HG02588 (cell line): ENCODE results near the gene SLC39A6.
"Not testable (repeated sequence)": the region's sequence is repeated elsewhere in the genome, so short reads cannot be mapped to it uniquely, and the experiment has no call there.

ENCODE experiments used
- ATAC-seq: cut with Tn5 transposase; IDR thresholded peaks from one replicate; pipeline ENCODE4 v1.9.1; 2021; ENCODE audit warnings: mild to moderate bottlenecking, moderate library complexity; ENCODE audit not compliant: unreplicated experiment

Gene SLC39A6

DNA sequence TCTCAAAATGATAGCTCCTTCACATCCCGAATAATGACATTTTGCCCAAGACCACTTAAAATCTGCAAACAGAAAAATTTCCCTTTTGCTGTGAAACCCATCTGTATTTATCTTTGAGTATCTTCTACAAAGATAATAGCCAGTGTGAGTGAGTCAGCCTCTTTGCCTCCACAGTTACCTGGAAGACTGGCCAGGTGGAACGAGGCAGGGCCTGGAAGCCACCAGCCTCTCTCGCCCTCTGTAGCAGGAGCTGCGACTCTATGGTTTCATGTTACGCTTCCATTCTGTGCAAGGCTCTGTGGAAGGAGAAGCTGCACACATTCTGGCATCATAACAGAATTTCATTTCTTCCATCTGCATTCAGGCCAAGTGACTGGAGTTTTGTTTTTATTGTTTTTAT, 10.1 kb upstream of the SLC39A6 start:
- ATAC-seq = no peak

DNA sequence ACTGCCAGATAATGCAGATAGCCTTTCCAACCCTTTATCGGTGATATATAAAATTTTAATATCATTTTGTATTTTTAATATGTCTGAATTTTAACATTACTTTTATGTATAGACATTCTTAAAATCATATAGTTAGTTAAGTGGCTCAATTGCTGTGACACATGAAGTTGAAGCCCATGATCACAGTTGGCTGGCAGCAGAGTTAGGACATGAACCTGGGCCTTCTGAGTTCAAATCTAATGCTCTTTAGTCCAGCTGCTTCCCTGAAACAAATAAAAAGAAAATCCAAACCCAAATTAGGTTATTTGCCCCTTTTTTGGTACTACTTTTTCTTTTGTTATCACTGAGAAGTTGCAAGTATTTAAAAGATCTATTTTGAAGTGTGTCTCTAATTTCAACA, 6.1 kb upstream of the SLC39A6 start:
- no peak for ATAC-seq

DNA sequence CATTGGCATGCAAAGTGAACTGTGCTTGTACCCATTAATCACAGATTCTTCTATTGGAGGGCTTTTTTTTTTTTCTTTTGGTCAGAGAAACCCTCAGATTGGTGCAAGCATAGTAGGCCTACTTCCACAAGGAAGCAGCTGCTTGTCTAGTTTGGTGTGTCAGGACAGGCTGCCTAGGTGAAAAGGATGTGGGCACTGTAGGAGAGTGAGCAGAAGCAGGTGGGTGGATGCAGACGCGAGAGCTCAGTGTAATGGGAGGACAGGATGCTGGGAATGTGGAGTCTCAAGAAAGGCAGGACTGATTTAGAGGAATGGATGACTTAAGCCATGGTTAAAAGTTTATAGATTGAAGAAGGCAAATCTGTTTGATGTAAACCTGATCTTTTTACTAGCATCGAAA, 3.6 kb upstream of the SLC39A6 start:
- no peak for ATAC-seq

DNA sequence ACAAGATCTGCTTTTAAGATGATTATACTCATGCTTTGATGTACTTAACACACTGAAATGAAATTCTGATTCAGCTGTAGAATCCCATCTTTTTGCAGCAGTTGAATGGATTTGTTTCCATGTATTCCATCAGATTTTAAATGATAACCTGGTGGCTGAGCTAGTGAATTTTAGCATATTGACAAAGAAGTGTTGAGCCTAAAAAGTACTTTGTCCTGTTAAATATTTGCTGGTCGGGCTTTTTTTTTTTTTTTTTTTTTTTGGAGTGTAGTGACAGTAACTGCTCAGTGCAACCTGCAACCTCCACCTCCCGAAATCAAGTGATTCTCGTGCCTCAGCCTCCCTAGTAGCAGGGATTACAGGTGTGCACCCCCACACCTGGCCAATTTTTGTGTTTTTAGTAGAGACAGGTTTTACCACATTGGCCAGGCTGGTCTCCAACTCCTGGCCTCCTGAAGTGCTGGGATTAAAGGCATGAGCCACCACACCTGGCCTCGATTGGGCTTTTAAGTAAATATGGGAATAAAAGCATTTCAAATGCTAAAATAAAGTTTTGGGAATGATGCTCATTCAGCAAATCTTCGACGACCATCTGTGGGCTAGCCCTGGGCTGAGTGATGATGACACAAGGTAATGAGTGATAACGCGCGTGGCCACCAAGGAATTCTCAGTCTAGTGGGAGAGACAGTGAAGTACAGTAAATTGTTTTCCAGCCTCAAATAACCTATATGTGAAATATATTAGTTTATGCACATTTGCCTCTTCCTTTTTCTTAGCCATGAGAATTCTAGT, 2.7 kb upstream of the SLC39A6 start:
- ATAC-seq = no peak

DNA sequence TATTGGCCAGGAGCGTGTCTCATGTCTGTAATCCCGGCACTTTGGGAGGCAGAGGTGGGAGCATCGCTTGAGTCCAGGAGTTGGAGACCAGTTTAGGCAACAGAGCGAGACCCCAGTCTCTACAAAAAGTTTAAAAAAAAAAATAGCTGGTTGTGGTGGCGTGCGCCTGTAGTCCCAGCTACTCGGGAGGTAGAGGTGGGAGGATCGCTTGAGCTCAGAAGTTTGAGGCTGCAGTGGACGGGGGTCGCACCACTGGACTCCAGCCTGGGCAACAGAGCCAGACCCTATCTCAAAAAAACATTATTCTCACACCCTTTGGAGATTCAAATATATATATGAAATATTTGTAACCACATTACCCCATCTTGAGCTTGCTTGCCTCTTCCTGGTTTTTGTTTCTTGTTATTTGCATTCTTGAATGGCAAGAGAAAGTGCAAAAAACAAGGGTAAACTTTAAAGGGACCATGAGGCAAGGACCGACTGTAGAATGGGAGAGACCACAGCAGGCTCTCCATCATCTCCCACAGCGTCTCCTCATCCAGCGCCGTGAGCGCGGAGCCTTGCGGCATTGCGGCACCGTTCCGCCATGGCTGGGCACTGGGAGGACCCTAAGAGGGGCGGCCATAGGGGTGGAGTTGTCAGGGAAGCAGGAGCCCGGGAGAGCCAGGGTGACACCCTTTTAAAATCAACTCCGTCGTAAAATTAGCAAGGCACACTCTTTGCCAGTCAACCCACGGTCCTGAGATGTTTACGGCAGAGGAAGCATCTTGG, 1.9 kb upstream of the SLC39A6 start:
- ATAC-seq = no peak

DNA sequence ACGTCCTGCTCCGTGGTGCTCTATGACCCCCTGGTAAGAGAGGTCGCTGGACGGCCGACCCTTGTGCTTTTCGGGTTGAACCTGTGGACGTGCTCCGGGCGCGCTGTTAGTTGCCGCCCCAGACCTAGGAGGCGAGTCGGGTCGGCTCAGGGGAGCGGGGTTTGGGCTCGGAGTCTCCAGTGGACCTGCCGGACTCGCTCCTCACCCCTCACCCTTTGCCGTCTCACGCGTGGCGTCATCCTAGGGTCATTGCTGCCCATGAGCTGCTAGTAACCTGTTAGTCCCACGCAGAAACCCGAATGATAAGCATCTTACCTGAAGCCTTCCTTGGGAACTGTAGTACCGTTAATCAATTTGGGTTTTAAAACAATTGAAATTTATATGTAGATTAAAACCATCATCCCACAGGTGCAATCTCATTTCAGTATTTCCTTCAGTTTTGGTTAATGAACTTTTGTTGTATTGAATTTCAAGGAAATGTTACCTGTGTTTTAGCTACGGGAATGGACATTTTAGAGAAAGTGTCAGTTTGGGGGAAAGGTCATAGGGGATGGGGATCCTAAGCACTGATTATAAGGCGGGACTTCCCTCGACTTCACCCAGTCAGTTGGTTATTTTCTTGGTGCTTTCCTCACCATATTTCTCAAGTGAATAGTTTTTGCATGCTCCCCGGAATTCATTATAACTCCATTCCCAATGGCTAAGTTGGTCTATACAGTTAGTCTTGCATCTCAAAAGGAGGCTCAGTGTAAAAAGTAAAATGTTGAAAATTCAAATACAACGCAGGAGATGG, 1.1 kb upstream of the SLC39A6 start:
- ATAC-seq = peak; percentile 17

DNA sequence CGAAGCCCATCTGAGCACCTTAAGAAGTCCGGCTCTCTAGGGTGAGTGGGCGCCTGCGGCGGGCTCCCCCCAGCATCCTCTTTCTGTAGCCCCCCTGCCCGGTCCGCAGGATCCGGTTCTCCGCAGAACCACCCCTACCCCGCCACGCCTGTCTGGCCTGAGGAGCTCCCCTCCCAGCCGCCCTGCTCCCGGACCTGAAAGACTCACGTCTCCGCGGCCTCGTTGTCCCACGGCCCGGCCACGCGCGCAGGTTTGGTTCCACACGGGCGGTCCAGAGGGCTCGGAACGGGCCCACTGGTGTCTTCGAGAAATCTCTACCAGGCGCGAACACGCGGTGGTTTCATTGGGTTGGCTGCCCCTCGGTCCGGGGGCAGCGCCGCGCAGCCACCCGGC, 237 bp downstream of the SLC39A6 start:
- ATAC-seq = peak; percentile 20

DNA sequence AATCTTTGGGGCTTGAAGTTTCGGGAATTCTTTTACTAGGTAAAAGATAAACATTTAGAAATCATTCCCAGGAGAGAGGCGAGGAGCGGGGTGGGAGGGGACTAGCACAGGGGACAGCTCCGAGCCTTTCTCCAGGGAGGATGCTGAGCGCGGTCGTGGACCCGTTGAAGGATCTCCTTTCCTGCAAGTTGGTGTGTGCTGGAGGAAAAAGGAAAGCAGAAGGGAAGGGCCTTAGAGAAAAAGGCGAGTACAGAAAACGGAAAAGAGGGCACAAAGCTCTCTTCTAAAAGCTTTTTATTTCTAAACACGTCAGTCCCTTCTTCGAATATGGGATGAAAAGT, 640 bp downstream of the SLC39A6 start:
- no peak for ATAC-seq

DNA sequence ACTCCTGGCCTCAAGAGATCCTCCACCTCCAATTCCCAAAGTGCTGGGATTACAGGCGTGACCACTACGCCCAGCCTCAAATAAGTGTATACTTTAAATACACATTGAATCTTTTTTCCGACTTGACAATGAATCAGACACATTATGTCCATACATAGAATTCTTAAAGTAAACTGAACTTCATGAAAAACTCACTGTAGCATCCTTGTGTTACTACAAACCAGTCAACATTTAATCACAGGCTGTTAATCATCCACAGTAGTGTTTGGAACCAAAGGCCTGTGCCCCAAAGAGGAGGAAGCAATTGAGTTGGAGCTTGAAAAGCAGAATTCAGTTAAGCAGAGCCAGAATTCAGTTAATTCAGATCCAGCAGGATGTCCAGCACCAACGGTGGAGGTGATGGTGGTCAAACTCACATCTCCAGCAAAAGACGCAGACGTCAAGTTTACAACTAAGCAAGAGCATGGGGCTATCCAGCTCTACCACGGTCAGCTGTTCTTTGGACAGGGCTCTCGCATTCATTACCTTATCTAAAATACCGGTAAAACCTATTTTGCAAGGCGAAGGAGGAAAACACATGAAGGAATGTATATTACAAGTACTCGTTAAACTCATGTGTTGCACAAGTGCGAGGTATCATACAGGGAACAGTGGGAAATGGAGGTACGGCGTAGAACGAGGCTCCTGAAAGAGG, 1.2 kb downstream of the SLC39A6 start:
- no peak for ATAC-seq

DNA sequence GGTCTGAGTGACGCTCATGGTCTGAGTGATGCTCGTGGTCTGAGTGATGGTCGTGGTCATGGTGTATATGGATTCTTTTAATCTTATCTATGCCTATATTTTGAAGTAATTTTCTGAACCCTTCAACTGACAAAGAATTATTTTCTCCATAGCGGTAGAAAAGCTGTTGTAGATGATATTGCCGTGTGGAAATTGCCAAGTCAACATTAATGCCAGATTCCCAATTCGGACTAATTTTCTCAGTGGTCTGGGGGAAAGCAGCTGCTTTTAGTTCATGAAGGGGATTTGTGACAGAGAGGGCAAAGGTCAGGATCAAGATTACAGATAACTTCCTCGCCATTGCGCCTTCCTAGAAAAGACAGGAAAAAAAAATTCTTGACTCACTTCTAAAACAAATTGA, 2.5 kb downstream of the SLC39A6 start:
- no peak for ATAC-seq

DNA sequence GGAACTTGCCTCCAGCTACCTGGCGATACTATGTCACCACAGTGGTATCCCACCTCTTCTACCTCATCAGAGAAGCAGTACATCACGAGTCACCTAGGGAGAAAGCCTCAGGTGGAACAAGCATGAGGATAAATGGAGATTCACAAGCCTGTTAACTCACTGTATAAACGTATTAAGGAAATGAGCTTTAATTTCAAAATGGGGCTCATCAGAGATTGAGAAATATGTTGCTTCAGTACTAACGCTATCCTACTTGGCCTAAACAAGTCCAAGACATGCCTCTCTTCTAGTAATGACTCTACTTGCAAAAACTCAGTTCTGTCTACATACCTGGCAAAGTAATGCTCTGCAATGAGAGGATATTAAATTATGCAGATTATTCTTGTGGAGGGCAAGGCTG, 4.3 kb downstream of the SLC39A6 start:
- no peak for ATAC-seq

DNA sequence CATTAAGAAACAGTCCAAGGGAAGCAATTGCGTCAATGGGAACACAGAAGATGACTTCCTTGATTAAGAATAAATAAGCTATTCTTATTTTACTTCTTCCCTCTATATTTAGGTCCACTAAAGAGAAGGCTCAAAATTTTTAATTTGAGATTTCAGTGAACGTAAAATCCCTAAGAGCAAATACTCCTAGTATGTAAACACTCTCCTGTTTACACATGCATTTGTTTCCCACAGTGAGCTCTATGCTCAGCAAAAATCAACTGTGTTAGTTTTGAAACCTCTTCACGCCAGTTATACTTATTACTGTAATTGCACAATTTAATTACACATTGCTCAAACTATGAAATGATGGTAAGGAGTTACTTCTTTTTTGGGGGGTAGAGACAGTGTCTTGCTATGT, 8.8 kb downstream of the SLC39A6 start:
- no peak for ATAC-seq

DNA sequence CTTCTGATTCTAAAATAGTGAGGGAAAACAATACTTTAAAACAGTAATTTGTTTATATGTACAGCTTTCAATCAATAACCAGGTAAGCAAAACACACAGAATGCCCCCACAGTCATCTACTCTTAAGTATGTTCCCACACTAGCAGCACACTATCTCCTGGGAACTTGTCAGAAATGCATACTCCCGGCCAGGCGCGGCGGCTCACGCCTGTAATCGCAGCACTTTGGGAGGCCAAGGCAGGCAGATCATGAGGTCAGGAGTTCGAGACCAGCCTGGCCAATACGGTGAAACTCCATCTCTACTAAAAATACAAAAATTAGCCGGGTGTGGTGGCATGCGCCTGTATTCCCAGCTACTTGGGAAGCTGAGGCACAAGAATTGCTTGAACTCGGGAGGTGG, 12.4 kb downstream of the SLC39A6 start:
- ATAC-seq = not testable (repeated sequence)

DNA sequence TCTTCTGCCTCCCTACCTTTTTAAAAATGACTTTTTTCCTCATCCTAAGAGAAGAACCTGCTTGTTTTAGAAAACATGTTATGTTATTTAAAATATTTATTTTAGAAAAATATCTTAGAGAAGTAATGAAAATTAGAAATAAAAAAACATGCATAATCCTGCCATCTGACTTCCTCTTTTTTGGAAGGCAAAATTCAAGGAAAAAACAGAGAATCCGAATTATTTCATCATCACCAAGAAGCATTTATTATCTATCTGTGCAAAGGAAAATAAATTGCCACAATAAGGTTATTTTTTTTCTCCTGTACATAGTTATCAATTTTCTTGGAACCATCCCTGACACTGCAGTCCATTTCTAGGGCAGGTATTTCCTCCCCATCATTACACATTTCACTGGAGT, 14.4 kb downstream of the SLC39A6 start:
- no peak for ATAC-seq

DNA sequence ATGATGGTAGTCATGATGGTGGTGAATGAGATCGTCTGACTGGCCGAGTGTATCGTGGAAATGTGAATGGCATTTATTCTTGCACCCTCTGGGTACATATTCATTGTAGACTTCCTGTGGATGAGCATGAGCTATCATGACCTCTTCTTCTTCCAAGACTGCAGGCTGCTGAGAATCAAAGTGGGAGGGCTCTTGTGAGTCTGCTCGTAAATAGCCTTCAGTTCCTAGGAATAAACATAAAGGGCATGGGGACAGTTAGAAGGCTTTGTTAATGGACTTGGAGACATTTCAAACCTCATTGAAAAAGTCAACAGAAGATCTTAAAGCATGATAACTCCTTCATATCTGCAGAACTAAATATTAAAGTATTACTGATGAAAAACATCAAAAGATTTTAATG, 14.9 kb downstream of the SLC39A6 start:
- ATAC-seq = no peak

DNA sequence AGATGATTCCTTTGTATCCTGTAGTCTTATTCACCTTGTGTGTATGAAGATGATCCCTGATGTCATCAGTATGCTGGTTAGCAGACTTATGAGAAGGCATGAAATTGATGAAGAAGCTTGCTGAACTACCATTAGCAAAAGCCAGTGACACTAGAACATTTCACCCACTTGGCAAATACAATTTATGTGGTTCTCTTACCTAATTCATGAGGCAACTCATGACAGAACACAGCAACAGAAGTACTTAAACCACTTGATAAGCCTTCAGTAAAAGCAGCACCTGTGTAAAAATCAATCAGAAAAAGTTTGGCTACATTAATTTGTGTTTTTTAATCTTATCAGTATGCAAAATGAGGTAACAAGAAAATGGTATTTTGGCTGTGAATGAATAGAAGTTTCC, 16.8 kb downstream of the SLC39A6 start:
- ATAC-seq = no peak

DNA sequence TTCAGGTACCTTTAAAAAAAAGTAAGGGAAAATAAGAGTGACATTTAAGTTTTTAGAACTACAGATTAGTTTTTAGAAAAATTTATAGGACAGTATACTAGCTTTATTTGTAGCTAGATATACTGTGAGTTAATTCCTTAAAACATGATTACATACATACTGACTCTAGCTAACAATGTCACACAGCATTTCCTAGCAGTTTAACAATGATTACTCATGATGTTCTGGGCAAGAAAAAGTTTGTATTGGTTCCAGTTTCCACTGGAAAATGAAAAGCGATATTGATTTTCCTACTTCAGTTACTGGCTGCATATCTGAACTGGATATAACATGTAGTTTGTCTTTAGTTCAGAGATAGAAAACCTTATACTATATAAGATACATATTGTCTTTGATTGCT, 19.4 kb downstream of the SLC39A6 start:
- ATAC-seq = no peak

DNA sequence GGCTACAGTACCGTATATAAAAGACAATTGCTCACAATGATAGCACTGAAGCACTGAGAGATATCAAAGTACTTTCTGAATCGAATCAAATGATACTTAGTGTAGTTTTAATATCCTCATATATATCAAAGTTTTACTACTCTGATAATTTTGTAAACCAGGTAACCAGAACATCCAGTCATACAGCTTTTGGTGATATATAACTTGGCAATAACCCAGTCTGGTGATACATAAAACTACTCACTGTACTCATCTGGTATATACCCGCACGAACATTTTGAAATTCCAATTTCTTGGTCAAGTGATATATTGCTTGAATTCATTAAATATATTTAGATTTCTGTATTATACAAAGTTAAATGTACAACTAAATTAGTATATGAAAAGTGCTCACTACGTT, 20.5 kb downstream of the SLC39A6 start:
- no peak for ATAC-seq

DNA sequence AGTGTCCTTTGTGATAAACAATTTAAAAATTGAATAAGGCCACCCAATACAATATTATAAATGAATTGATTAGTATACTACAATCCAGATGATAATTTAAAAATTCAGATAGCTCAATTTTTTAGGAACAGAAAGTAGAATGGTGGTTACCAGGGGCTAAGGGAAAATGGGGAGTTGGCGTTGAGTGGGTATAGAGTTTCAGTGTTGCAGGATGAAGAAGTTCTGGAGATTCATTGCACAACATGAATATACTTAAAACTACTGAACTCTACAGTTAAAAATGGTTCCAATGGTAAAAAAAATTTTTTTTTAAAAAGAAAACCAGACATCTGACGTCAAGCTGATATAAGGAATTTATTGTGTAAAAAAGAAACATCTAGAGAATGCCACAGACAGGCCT, 20.9 kb downstream of the SLC39A6 start:
- no peak for ATAC-seq

DNA sequence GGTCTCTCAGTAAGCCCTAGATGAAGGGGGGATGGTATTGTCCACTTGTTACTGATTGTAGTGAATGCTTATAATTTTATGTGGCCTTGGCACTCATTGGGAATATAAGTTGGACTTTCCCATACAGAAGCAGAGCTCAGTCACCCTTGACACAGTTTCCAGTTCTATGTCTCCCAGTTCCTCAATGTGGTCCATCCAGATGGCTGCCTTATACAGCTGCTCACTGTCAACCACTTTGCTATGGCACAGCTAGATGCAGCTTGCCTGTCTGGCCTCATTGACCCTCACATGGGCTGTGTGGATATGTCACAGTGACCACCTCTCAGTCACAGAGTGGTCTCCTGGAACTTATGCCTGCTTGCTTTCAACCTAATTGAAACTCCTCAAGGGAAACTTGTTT, 21.7 kb downstream of the SLC39A6 start:
- no peak for ATAC-seq

DNA sequence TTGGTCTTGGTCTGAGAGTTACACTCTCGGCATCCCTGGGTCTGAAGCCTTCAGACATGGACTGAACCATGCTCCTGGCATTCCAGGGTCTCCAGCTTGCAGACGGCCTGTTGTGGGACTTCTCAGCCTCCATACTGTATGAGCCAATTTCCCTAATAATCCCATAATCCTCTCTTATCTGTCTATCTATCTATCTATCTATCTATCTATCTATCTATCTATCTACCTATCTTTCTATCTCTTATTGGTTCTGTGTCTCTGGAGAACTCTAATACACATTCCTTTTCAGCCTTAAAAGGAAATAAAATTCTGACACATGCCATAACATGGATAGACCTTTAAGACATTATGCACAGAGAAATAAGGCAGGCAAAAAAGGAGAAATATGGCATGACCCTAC, 24.4 kb downstream of the SLC39A6 start:
- no peak for ATAC-seq
